Fibroblast of skin of left quadriceps (primary cell): ENCODE data around the gene TMEM170B.

Source experiments
- DNase-seq, 2 experiments: peaks; one replicate each; pipeline ENCODE4 v3.0.0-alpha.2; 2013; ENCODE audit warnings: low read depth in 2 of 2

TMEM170B gene, protein sequence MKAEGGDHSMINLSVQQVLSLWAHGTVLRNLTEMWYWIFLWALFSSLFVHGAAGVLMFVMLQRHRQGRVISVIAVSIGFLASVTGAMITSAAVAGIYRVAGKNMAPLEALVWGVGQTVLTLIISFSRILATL

DNA sequence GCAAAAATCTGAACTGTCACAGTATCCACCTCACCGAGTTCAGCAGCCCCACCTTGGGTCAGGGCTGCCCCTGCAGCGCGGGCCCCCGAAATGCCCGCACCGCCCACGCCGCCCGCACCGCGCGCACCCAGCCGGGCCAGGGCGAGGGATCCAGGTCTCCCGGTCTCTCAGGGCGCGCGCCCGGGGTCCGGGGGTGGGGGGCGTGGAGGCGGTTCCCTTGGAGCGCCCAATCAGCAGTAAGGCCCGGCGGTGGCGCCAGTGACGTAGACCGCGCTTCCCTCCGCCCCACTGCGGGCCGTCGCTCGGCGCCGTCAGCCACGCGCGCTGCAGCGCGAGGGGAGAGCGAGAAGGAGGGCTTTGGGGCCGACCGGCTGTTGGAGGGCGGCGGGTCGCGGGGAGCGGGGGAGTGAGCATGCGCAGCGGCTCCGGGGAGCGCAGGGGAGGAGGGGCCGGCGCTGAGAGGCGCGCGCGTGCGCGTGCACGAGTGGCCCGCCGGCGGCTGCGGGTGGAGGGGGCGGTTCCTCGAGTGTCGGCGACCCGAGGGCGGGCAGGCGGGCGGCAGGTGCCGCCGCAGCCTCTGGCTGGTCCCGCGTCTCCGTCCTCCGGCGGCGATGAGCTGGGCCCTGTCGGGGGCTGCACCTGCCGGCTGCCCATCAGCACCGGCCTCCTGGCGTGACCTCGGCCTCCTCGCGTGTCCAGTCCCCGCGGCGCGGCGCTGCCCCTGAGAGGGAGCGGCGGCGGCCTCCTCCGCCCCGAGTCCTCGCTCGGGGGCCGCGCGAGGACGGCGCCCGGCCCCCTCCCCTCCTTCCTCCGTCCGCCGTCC is at the start of gene TMEM170B:
Gene TMEM170B, plus strand, starts transcription at position 521 of the 823 bp plus-strand sequence. CDS start 529 bp downstream, outside the sequence.
- peak; percentile 67 to 72 for DNase-seq

DNA sequence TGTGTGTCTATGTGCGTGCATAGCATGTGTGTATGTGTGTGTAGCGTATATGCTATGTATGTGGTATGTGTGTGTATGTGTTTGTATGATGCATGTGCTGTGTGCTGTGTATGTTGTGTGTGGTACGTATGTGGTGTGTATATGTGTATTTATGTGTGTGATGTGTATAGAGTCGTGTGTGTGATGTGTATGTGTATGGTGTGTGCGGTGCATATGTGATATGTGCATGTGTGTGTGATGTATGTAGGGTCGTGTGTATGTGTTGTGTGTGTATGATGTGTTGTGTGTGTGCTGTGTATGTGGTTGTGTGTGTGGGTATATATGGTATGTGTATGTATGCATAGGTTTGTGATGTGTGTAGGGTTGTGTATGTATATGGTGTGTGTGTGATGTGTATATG is 46.6 kb upstream of the TMEM170B start:
- DNase-seq, result no peak

DNA sequence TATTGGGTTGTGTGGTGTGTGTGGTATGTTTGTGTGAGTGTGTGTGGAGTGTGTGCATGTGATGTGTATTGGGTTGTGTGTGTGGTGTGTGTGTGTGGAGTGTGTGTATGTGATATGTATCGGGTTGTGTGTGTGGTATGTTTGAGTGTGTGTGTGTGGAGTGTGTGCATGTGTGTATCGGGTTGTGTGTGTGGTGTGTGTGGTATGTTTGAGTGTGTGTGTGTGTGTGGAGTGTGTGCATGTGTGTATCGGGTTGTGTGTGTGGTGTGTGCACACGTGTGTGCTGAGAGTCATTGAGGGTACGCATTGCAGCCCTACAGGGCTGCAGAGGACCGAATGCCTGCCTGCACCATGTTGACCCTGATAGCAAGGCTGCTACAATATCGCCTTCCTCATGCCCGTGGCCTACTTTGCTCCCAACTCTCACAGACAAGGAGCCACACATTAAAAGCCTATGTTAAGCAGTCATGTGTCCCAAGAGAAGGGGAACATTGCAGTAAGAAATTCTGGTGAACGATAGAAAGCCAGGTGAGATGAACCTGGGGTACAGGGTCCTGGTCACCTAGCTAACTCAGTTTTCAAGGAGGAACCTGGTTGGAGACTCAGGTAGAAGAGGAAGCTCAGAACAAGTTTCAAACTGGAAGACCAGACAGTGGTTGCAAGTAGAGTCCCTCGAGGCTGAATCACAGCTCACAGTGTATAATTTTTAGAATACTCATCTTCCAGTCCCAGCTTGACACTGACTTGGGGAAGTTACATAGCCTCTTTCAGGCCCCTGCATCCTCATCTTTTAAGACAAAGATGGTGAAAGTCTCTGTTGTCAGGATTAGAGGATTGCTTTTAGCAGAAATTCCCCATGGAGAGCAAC is 45.7 kb upstream of the TMEM170B start:
- DNase-seq, result no peak

DNA sequence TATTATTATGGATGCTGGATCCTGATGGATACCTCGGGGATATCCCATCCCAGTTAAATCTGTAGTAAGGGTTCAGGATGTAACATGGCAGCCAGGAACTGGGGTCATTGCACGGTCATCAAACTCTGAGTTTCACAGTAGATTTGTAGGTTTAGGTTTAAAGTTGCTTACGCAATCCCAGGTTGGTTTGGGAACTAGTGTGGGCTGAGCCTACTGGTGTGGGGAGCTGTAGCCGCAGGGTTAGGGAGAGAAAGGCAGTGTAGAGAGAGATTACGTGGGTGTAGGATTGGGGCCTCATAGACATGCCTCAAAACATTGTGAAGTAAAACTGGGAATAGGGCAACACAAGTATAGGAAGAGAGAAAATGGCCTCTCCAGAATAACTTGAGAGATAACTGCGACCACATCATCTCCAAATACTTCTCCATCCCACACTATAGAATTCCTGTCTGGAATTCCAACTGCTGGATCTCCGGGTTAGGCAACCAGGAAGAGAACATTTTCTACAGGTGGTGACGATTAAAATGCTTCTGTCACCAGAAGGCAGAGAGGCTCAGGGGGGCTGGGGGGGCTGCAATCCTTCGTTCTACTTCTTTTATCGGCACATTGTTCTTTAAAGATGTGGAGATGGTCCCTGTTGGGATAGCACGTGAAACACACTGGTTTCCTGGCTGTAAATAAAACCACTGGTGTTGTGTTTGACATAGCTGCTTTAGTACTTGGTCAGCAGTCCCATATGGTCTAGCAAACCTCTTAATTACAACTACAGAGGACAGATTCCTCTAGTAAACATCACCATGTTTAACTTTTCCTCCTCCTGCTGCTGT is 44.9 kb upstream of the TMEM170B start:
- peak; percentile 72 to 80 for DNase-seq

DNA sequence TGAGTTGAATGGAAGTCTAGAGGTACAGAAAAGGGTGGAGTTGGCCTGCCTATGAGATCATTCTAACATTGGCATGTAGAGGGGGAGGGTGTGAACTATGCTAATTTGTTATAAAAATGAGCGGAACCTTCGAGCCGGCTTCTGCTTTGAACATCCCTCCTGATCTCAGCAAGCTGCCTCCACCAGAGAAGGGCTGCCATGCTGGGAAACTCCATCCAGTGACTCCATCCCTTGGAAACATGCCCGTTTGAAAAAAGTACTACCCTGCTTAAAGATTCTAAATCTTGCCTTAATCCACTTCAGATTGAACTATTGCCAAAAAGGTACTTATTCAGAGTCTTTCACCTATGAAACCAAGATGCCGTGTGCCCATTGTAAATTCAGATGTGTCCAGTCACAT is 43.6 kb upstream of the TMEM170B start:
- no peak for DNase-seq

DNA sequence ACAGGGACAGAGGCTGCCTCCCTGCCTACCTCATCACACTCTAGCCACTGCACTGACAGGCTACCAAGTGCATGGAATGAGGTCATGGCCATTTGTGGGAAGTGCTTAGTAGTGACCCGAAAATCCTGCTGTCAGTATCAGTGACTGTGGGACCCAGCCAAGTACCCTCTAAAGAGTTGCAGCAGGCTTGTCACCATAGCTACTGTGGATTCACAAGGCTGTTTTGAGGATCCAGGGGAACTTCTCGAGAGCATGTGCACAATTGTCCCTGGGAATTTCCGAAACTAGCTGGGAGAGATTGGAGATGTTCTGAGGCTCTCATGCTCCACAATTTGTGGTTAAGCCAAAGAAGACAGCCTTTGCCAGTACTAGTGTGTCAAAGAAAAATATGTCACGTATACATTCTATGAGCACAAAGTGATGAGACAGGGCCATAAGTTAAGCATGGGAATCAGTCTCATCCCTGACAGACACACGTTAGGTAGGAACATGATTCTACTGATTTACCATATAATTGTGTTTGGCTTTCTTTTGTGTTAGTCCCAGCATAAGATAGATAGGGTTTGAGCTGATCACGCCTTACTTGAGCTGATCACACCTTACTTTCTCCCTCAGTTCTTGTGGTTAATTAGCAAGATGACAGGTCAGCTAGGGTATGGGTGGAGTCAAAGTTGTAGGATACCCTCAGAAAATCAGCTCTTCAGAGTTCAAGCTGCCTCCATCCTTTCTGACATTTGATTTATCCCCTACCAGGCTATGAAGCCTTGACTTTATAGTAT is 42.6 kb upstream of the TMEM170B start:
- DNase-seq, result no peak

DNA sequence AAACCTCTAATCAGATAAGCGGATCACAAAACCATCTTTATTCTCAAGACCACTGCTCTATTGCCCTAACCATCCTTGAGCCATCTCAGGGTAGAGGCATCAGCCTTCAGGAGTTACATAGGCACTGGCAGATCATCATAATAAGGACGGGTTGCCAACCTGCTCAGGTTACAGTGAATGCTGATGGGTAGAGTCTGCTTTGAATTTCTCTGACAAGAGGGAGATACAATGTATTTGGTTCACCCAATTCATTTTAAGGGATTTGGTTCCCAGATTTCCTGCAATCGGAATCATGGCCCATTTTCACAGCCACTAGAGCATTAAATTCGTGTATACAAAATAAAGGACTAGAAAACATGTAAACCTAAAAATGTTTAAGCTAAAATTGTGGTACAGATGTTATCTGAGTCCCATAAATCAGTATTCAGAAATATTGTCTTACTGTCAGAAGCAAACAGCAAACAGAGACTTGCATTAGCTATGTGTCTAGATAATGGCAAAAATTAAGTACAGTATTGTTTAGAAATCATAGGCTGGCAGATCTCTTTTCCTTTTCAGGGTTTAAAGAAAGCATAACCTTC is 41.9 kb upstream of the TMEM170B start:
- DNase-seq, result no peak

DNA sequence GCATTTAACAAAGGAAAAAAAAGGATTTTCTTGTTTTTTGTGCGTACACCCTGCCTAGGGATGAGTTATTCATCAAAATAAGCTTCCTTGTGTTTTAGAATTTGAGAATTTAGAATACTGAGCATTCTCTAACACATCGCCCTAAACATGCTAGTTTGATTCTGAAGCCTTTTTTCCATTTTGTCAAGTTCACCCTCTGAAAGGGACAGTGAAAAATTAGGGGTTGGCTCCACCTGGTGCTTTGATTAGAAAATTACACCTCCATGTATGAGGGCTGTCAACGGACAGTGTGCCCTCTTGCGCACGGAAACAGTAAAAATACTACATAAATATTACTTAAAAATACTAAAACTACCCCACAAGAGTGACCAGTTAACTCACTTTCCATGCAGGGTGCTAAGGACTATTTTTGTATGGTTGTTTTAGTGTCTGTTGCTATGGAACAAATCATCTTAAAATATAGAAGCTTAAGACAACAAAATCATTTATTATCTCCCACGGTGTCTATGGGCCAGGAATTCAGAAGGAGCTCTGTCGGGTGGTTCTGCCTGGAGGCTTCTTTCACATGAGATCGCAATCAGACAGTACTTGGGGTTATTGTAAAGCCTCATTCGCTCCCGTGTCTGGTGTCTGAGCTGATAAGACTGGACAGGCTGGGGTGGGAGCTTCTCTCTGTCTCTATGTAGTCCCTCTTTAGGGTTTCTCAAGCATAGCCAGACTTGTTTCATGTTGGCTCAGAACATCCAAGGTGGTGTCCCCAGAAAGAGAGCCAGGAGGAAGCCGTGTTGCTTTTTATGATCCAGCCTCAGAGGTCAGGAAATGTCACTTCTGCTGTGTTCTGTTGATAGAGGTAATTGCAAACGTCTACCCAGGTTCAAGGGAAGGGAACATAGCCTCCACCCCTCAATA is 41.1 kb upstream of the TMEM170B start:
- peak; percentile 67 to 71 for DNase-seq

DNA sequence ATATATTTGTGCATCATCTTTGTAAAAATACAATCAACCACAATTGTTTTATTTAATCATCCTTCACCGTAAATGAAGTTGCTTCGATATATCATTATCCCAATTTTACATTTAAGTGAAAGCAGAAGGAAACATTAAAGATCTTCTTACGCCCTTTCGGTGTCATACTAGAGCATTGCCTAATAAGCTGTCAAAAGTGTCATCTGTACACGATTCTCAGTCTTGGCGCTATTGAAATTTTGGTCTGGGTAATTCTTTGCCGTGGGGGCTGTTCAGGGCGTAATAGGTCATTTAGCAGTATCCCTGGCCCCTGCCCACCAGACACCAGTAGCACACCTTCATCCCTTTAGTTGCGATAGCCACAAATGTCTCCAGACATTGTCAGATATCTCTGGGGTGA is 40.4 kb upstream of the TMEM170B start:
- no peak for DNase-seq

DNA sequence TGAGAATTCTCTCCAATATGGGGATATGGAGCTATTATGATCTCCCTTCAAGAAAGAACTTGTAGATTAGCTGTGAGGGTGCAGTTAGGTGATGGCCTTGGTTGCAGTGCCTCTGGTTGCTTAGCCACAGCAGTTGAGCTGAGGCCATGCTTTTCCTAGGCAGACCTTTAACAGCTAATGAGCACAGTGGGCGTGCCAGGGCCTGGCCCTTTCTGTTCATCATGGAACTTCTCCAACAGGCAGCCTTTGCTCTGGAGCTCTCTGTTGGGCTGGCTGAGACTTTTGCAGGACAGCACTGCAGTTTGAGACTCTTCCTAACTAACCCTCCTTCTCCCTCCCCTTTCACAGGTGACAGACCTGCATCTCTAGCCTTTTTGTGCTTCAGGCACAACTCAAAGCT is 39.7 kb upstream of the TMEM170B start:
- no peak for DNase-seq

DNA sequence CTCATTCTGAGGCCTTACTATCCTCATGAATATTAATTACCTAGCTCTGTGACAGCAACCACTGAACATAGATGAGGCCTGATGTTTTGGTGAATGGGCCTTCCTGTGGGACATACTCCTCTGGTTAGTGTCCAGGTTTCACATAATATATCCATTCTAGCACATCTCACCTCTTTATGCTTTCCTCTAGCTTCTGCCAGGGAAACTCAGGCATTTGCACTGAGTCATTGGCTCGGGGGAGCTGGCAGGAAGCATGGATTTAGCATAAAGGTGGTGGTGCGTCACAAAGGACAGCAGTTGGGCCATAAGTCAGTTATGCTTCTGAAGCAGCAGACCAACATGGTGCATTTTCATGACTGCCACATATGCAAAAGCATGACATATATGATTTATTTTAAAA is 37.5 kb upstream of the TMEM170B start:
- DNase-seq, result peak; percentile 18 to 24

DNA sequence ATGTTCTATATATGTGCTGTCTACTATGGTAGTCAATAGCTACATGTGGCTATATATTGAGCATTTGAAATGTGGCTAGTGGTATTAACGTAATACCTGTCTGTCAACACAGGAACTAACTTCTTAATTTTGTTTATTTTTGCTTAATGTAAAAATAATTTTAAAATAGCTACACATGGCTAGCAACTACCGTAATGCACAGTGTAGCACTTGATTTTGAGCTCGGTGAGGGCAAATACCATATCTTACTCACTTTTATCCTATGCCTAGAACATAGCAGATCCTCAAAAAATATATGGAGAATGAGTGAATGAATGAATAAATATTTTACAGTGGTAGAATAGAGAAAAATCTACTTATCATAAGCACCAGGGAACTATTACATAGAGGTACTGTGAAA is 28.1 kb upstream of the TMEM170B start:
- no peak for DNase-seq

DNA sequence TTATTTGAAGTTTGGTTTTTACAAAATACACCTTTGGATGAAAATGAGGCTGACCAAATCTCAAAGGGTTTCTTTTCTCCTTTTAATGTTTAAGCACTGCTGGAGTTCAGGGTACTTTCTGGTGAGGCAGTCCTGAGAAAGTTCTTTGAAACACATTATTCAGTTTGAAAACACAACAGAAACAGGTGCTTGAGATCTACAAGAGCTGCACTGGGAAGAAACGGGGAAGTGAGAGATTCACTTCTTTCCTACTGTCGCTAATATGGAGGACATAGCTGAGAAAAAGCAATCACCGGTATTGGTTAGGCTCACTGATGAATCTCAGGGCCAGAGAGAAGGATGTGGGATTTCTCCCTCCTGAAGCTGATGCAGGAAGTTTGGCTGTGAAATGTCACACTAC is 22.9 kb upstream of the TMEM170B start:
- no peak for DNase-seq

DNA sequence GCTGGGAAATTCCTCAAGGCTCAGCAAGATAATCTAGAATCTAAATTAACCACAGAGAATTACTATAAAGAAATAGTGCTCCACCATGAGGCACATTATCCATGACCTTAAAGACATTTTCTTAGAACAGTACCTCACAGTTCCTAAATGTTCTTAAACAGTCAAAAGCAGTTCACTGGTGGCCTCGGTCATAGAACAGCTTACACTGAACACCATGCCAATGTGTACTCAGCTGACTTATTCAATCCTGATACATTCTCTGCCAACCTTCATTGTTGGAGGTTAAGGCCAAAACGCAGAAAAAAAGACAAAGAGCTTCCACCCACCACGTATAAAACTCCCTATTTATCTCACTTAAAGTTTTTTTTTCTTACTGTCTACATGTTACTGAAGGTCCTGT is 21.8 kb upstream of the TMEM170B start:
- no peak for DNase-seq

DNA sequence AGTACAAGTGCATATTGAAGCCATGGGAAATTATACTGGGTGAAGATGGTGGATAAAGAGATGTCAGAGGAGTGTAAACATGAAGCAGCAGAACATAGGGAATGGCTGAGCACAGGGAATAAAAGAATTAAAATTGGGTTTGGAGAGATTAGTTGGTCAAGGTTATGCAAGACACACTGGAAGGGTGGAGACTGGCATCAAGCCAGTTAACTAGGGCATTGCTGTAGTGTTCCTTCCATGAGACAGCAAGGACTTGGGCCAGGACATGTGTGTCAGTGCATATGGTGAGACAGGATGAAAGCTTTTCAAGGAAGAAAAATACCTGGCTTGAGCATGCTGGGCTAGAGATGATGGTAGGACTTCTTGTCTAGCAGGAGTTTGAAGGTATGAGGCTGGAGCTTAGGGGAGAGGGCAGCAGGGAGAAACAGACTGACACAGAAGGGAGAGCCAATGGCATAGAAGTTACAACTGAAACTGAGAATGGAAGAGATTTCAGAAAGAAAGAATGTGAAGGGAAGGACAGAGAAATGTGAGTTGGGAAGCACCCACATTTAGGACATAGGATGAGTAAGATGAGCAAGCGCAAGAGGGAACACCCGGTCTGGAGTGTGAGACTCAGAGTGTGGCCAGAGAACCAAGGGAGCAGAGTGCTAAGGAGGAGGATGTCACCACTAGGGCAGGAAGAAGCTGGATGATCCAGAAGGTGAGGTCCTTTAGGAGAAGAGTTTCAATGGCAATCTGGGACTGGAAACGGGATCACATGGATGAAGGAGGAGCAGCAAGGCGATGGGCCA is 14.5 kb upstream of the TMEM170B start:
- no peak for DNase-seq

DNA sequence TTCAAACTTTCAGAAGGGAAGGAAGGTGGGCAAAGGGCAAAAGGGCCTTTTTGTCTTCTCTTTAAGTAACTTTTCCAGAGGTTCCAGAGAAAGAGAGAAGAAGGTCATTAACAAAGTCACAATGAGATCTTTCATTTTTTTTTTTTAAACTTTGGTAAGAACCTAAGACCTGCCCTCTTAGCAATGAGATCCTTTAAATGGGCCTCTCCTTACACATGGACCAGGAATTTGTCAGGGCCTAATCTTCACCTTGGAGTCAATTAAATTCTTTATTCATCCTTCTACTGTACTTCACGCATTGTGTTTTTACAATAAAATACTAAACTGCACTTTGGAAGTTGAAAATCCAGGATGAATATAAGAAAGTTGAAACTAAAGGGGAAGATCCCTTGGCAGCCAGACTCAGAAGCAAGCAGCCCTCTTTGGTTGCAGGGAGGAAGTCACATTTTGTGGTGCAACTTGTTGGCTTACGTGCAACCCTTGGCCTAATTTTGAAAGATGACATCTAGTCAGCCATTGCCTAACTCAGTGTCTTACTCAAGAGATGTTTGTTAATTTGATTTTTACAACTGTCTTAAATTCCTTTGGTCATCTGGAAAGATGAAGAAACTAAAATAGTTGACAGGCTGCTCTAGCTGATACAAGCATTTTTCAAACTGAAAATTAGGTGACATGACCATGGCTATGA is 11.9 kb upstream of the TMEM170B start:
- DNase-seq, result peak; percentile 32 to 34

DNA sequence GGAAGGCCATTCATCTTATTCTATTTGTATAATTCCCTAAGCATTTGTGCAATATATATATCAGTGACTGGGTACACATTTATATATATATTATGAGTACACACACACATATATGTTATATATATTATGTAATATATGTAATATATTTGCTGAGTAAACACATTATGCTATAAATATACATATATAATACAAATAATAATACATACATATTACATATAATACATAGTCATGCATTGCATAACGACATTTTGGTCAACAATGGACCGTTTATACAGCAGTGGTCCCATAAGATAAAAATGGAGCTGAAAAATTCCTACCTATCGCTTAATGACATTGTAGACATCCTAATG is 11.4 kb upstream of the TMEM170B start:
- no peak for DNase-seq

DNA sequence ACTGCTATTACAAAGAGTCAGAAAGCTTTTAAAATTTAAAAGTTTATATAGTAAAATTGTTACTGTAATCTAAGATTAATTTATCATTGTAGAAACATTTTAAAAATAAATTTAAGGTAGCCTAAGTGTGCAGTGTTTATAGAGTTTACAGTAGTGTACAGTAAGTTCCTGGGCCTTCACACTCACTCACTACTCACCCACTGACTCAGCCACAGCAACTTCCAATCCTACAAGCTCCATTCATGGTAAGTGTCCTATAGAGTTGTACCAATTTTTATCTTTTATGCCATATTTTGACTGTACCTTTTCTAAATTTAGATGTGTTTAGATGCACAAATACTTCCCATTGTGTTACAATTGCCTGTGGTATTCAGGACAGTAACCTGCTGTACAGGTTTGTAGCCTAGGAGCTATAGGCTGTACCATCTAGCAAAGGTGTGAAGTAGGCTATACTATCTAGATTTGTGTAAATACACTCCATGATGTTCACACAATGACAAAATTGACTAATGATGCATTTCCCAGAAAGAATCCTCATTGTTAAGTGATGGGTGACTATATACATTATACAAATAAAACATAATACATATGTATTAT is 10.2 kb upstream of the TMEM170B start:
- DNase-seq, result no peak
